GM18498 (cell line): Measurements from ENCODE around the gene HARS2.
A peak's percentile ranks its signal among the peaks of the same experiment; 100 is the strongest.
"Not testable (repeated sequence)": the region's sequence is repeated elsewhere in the genome, so short reads cannot be mapped to it uniquely, and the experiment has no call there.

Experiments
- ATAC-seq: cut with Tn5 transposase; IDR thresholded peaks from one replicate; pipeline ENCODE4 v1.9.1; 2021; ENCODE audit warnings: mild to moderate bottlenecking, moderate library complexity; ENCODE audit not compliant: unreplicated experiment

HARS2 gene

GRCh38 chr5:140700177-140701144, 9.2 kb downstream of the HARS2 start, which contains the start of gene ZMAT2:
ZMAT2 (plus strand) TSS chr5:140700447; CDS start chr5:140700461, 14 bp downstream.
- peak; percentile 93 for ATAC-seq

DNA sequence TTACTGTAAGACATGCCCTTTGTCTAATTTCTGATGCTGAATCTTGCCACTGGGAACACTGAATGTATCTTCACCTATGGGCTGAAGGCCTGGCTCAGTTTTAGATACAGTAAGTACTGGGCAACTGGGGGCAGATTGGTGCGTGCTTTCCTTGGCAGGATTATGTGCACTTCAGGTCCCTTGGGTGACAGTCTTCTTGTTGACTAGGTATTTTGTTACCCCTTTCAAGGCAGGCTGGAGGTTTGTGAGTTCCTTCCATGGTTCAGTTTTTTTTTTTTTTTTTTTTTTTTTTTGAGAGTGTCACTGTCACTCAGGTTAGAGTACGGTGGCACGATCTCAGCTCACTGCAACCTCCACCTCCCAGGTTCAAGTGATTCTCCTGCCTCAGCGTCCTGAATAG, 16.6 kb downstream of the HARS2 start:
- no peak for ATAC-seq

DNA sequence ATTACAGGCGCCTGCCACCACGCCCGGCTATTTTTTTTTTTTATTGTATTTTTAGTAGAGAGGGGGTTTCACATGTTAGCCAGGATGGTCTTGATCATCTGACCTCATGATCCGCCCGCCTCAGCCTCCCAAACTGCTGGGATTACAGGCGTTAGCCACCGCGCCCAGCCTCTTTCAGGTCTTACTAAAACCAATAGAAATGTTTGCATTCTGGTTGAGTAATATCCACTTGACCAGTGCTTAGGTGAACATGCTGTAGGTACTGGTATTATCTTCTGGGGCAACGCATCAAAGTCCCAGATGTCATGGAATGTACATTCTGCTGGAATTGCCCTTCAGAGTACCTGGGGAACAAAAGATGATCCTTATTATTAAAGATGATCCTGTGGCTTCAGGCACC, 17.5 kb downstream of the HARS2 start:
- not testable (repeated sequence) for ATAC-seq

DNA sequence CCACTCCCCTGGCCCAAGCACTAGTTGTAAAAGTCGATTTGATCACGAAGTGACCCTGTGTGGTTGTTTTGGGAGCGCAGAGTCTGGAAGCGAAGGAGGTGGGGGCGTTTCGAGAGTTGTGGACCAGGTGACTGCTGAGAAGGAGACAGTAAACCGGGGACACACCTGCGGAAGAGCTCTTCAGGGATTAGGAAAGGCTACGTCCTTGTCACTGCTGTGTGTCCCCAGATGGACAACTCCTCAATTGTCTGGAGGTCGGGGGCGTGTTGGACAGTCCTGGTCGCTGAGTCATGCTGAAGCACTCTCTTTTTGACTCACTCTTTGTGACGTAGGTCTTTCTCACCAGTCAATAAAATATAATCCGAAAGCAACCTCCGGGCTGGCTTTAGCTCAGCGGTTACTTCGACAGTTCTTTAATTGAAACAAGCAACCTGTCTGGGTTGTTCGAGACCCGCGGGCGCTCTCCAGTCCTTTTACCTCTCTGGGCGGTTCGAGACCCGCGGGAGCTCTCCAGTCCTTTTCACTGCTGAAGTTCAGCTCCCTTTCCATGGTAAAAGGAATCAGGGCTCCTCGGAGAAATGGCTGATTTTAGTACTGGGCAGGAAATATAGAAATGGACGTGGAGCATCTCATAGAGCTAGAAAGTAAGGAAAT, 19.8 kb downstream of the HARS2 start:
- ATAC-seq = peak; percentile 88

- no peak for ATAC-seq
Observed at GRCh38 chr5:140711794-140712193, 20.5 kb downstream of the HARS2 start.

DNA sequence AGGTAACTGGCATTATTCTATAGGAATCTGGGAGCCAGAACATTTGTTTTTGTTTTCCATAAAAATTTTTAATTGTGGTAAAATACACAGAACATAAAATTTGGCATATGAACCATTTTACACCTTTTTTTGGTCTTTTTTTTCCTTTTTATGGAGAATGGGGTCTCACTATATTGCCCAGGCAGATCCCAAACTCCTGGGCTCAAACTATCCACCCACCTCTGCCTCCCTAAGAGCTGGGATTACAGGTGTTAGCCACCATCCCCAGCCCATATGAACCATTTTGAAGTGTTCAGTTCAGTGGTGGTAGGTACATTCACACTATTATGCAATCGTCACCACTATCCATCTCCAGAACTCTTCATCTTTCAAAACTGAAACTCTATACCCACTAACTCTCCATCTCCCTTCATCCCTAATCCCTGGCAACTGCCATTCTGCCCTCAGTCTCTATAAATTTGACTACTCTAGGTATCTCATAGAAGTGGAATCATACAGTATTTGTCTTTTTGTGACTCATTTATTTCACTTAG, 22.4 kb downstream of the HARS2 start:
- no peak for ATAC-seq

DNA sequence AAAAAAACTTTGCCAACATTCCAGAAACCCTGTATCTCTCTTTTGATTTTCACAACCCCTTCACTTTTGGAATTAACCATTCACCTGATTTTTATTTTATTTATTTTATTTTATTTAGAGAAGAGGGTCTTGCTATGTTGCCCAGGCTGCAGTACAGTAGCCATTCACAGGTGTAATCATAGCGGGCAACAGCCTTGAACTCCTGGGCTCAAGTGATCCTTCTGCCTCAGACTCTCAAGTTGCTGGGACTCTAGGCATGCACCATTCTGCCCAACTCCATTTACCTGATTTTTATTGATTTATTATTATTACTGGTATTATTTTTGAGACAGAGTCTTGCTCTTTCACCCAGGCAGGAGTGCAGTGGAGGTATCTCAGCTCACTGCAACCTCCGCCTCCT, 25.0 kb downstream of the HARS2 start:
- ATAC-seq = not testable (repeated sequence)

GRCh38 chr5:140718266-140718592, 27.0 kb downstream of the HARS2 start:
- ATAC-seq = no peak

- ATAC-seq = peak; percentile 18
Observed at GRCh38 chr5:140720738-140721137, 29.5 kb downstream of the HARS2 start.

GRCh38 chr5:140721395-140721794, 30.1 kb downstream of the HARS2 start:
- not testable (repeated sequence) for ATAC-seq

GRCh38 chr5:140725799-140726471, 34.7 kb downstream of the HARS2 start:
- ATAC-seq = peak; percentile 89

- ATAC-seq = no peak
Observed at GRCh38 chr5:140733098-140733497, 41.8 kb downstream of the HARS2 start.

DNA sequence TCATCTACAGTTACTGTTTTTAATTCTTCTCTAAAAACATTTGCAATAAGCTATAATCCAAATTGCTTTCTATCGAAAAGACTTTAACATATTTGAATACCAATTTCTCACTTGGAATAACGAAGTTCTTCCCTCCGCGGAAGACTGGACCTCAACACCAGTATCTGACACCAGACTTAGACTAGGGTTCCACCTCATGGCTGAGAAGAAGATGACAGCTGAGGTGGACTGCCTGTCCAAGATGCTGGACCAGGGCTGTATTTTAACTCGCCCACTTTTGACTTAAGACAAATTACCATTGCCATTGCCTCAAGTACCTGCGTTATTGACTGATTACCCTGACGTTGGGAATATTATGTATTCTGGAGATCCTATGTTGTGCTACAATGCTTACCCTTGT, 43.1 kb downstream of the HARS2 start:
- no peak for ATAC-seq

GRCh38 chr5:140737486-140737885, 46.2 kb downstream of the HARS2 start:
- ATAC-seq = no peak

DNA sequence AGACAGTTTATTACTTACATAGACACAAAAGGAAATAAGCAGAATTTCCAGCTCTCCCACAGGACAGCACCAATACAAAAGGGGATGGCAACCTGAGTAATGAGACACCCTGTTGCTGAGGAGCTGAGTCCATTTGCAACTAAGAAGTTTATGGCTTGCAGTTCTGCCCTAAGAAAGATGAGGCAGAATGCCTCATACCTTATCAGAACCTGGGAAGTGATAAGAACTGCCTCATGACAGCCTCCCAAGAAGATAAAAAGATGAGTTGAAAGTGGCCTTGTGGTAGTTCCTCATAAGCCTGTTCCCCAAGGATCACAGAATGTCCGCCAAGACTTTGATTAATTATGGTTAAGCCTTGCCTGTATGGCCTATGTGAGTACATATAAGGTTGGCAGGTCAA, 50.7 kb downstream of the HARS2 start:
- ATAC-seq = no peak
